Keratinocyte (primary cell): ENCODE measurements around the gene TTF1.

ENCODE experiments used
- EZH2 ChIP-seq: IDR thresholded peaks from one replicate; pipeline ENCODE4 v1.6.1; 2012; ENCODE audit warnings: inconsistent platforms, mild to moderate bottlenecking, low read length, moderate library complexity
- TF ChIP-seq, protein P1 (sequence below), 3 experiments: IDR thresholded peaks in 1 of 3; conservative IDR thresholded peaks in 1 of 3; optimal IDR thresholded peaks in 1 of 3; 2 replicates in 2 of 3; 3 replicates in 1 of 3; pipeline versions ENCODE3 to v1.5.1; 2011; ENCODE audit warnings: low read length in 3 of 3, mild to moderate bottlenecking in 3 of 3, moderate library complexity in 2 of 3, control low read depth in 1 of 3, inconsistent platforms in 1 of 3; ENCODE audit not compliant: insufficient read depth in 2 of 3; ENCODE audit errors: extremely low read depth in 1 of 3

GRCh38 chr9:132365986-132366385 lies 40.7 kb downstream of the TTF1 start:
- TF ChIP-seq, protein P1, sequence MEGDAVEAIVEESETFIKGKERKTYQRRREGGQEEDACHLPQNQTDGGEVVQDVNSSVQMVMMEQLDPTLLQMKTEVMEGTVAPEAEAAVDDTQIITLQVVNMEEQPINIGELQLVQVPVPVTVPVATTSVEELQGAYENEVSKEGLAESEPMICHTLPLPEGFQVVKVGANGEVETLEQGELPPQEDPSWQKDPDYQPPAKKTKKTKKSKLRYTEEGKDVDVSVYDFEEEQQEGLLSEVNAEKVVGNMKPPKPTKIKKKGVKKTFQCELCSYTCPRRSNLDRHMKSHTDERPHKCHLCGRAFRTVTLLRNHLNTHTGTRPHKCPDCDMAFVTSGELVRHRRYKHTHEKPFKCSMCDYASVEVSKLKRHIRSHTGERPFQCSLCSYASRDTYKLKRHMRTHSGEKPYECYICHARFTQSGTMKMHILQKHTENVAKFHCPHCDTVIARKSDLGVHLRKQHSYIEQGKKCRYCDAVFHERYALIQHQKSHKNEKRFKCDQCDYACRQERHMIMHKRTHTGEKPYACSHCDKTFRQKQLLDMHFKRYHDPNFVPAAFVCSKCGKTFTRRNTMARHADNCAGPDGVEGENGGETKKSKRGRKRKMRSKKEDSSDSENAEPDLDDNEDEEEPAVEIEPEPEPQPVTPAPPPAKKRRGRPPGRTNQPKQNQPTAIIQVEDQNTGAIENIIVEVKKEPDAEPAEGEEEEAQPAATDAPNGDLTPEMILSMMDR (optimal IDR thresholded peaks at IDR 0.05 in 1 of 3, IDR thresholded peaks at IDR 0.05 in 1 of 3, conservative IDR thresholded peaks at IDR 0.05 in 1 of 3; ENCODE audit: extremely low read depth in 1 of 3, insufficient read depth in 2 of 3, low read length in 3 of 3), result no peak
- TF ChIP-seq EZH2, result no peak
